Heart left ventricle (tissue), 13 donors: ENCODE measurements around the gene MAPKAPK3.

Source experiments
- POLR2A ChIP-seq, 2 donors: fragments of 450-650 bp; IDR thresholded peaks; one replicate each; pipeline ENCODE4 v1.6.1; 2017; ENCODE audit warnings: antibody characterized with exemption in 2 of 2, mild to moderate bottlenecking in 2 of 2, moderate library complexity in 2 of 2
- TF ChIP-seq, protein P1 (sequence below), 12 donors: fragments of 200-600 bp; sonication (generic) in 4 of 12; IDR thresholded peaks; one replicate each; pipeline versions ENCODE4 v1.5.0 to v1.8.0; 2018 to 2022; ENCODE audit warnings: antibody characterized with exemption in 12 of 12, mild to moderate bottlenecking in 5 of 12
- donor health status: ischemic (EF 13 %, LVEDD 7.1; RV severe dilation, severe dysfunction).
- donor health status: DM: no; HTN: yes; CAD: no.
- donor health status: DM: no; HTN: no; CAD: no.
- donor health status: ischemic (EF 25% LVEDD 6.9; RV normal size, moderate dysfunction).
- donor health status: ischemic (EF 25% LVEDD 5.7; RV mildly dilated, moderate dysfunction).
- donor health status: ischemic (EF 35%, LVEDD 5.7; RV mildly dilated, moderate dysfunction).
- donor health status: nonischemic (EF 11% LVEDD 7.7; RV severe dilation, severe dysfunction).
- donor health status: DM: yes; HTN: yes; CAD: no.
- donor health status: PGD.
- donor health status: ischemic (EF 29% LVEDD 5.4; RV normal size, mild dysfunction).
- donor health status: nonischemic (EF 23%, LVEDD 6.1; RV moderate dilation, normal function).

DNA sequence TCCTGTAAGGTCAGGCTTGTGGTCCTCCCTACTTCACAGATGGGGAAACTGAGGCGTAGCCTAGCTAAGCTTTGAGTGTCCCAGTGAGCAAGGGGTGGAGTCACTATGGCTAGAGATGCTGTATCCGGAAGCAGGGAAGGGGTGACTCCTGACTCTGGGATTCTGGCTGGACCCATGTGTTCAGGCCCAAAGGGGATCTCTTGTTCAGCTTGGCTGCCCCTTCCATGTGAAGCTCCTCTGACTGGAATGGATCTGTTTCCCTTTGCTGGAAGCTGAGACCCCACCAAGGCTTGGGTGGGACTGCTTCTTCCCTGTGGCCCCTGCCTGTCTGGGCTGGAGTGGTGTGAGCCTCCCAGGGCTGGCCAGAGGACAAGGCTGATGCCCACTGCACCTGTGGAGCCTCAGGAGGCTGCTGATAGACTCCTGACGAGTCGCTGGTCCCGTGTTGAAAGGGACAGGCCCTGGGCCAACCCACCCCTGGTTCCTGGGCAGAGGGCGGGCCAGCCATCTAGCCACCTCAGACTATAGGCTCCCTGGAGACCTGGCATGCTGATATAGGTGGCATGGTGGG, 1.0 kb downstream of the MAPKAPK3 start:
- TF ChIP-seq, protein P1, sequence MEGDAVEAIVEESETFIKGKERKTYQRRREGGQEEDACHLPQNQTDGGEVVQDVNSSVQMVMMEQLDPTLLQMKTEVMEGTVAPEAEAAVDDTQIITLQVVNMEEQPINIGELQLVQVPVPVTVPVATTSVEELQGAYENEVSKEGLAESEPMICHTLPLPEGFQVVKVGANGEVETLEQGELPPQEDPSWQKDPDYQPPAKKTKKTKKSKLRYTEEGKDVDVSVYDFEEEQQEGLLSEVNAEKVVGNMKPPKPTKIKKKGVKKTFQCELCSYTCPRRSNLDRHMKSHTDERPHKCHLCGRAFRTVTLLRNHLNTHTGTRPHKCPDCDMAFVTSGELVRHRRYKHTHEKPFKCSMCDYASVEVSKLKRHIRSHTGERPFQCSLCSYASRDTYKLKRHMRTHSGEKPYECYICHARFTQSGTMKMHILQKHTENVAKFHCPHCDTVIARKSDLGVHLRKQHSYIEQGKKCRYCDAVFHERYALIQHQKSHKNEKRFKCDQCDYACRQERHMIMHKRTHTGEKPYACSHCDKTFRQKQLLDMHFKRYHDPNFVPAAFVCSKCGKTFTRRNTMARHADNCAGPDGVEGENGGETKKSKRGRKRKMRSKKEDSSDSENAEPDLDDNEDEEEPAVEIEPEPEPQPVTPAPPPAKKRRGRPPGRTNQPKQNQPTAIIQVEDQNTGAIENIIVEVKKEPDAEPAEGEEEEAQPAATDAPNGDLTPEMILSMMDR (IDR thresholded peaks at IDR 0.05) = no peak
- no peak for TF ChIP-seq POLR2A (IDR thresholded peaks at IDR 0.05)
